GM12875 (cell line): Measurements from ENCODE around the gene PPIB.

ENCODE experiments used
- H3K4me3 ChIP-seq: one replicate; pipeline ENCODE4 v1.5.1; 2011; ENCODE audit warnings: low read depth, low read length, control low read depth
- TF ChIP-seq, protein P1 (sequence below): IDR thresholded peaks from 2 replicates; pipeline ENCODE4 v1.5.1; 2011; ENCODE audit warnings: low read depth, mild to moderate bottlenecking, control low read depth, inconsistent platforms, low read length, moderate library complexity, borderline replicate concordance; ENCODE audit not compliant: insufficient read depth

PPIB gene

GRCh38 chr15:64149893-64150578, 12.8 kb downstream of the PPIB start:
- TF ChIP-seq, protein P1, sequence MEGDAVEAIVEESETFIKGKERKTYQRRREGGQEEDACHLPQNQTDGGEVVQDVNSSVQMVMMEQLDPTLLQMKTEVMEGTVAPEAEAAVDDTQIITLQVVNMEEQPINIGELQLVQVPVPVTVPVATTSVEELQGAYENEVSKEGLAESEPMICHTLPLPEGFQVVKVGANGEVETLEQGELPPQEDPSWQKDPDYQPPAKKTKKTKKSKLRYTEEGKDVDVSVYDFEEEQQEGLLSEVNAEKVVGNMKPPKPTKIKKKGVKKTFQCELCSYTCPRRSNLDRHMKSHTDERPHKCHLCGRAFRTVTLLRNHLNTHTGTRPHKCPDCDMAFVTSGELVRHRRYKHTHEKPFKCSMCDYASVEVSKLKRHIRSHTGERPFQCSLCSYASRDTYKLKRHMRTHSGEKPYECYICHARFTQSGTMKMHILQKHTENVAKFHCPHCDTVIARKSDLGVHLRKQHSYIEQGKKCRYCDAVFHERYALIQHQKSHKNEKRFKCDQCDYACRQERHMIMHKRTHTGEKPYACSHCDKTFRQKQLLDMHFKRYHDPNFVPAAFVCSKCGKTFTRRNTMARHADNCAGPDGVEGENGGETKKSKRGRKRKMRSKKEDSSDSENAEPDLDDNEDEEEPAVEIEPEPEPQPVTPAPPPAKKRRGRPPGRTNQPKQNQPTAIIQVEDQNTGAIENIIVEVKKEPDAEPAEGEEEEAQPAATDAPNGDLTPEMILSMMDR, result no peak
- no peak overlapping the region for H3K4me3 ChIP-seq

DNA sequence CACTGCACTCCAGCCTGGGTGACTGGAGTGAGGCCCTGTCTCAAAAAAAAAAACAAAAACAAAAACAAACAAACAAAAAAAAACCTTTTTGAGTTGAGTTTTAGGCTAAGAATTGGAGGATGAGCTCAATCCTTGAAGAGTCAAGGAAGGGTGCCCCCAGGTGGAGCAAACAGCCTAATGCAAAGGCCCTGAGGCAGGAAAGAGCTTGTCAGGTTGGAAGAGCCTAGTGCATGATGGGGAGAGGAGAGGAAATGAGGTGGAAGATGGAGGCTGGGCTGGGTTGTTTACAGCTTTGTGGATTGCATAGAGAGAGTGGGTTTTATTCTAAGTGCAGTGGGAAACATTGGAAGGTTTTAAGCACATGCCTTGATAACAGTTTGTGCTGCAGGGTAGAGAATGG, 13.4 kb downstream of the PPIB start:
- TF ChIP-seq, protein P1, result peak; percentile 31; the same call in 1 of the 2 replicates

DNA sequence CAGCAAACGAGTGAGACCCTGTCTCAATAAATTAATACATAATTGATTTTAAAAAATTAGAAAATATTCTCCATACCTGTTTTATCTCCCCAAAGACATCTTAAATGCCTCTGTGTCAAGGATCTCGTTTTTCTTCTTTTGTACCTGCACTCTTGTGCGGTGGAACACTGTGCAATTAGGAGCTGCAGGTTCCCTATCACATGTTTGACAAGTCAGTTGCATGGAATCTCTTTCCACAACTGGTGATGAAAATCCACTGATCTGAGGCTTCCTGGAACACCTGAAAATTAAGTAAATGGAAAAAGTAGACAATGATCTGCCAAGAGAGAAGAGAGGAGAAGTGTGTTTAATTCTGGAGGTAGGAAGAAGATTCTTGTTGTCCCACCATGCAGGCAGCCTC, 14.2 kb downstream of the PPIB start:
- TF ChIP-seq, protein P1, result no peak
- H3K4me3 ChIP-seq, result no peak overlapping the region

More for the DNA sequence above, 13.4 kb downstream of the PPIB start:
- H3K4me3 ChIP-seq, result no peak overlapping the region

DNA sequence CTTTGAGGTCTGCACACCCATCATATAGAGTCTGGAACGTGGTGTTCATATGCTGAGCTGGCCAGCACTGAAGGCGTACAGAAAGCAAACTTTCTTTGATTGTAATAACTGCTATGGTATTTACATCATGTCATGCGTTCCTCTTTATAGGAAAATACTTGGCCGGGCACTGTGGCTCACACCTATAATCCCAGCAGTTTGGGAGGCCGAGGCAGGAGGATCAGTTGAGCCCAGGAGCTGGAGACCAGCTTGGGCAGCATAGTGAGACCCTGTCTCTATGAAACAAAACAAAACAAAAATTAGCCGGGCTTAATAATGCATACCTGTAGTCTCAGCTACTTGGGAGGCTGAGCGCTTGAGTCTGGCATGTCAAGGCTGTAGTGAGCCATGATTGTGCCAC, 14.7 kb downstream of the PPIB start:
- no peak overlapping the region for H3K4me3 ChIP-seq
- TF ChIP-seq, protein P1, result no peak

DNA sequence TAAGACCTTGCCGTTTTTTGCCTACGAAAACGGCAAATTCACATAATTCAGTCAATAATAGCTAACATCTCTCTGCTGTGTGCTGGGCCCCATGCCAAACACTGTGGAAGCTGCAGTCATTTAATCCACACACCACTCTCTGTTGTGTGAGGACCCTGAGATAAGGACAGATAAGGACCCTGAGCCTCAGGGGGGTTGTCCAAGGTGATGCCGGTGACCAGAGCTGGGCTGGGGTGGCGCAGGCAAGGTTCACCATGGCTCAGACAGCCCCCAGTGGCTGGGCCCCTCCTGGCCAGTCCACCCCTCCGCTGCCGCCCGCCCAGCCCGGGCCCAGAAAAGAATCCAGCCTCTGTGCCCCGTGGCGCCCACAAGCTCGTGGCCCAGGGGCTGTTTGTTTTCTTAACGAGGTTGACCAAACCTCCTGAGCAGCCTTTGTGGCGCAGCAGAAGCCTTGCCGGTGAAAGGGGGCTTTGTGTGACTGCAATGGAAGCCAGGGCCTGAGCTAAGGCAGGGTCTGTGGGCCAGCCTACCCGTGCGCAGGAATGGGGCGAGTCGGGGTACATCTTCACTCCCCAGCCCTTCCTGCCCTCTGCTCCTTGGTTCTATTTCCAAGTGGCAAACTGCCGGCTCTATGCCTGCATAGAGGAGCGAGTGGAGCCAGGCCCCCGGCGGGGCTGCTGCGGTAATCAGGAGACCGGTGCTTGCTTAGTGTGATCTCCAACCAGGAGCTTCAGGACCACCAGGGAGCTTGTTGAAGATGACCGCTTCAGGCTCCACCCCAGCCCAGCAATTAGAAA, 15.7 kb downstream of the PPIB start:
- H3K4me3 ChIP-seq, result no peak overlapping the region

GRCh38 chr15:64146520-64146884, 16.3 kb downstream of the PPIB start:
- TF ChIP-seq, protein P1, result no peak
- no peak overlapping the region for H3K4me3 ChIP-seq

More for the DNA sequence above, 15.7 kb downstream of the PPIB start:
- TF ChIP-seq, protein P1, result no peak

- H3K4me3 ChIP-seq, result no peak overlapping the region
- TF ChIP-seq, protein P1, result no peak
These were observed 16.8 kb downstream of the PPIB start for GRCh38 chr15:64146041-64146440.
